ENCODE results near the gene SPEF1. TPM values are rescaled to one million over a fixed set of nuclear protein-coding genes. Genes with fewer than 3 reads are reported as not detected.

The SPEF1 gene
- total and polyA plus RNA-seq, 2 of the 4 experiments (the other 2 are of a cell fraction): 0.15 TPM; not detected in 1

- Histone ChIP-seq H3K4me3 (ENCODE audit: insufficient read depth, low read depth, low read length) (no peak overlapping the region), H3K18ac (ENCODE audit: low read depth, low read length) (no peak overlapping the region), H4K5ac (ENCODE audit: low read depth, low read length) (no peak overlapping the region), H4K20me1 (ENCODE audit: insufficient read depth, low read length) (peaks cover 14% of the 10 kb centered on the region; the same call in 1 of the 2 replicates), H2BK15ac (ENCODE audit: low read depth, low read length) (no peak overlapping the region), H3K4ac (ENCODE audit: low read depth, low read length) (no peak overlapping the region), H2AK5ac (ENCODE audit: low read depth, low read length) (no peak overlapping the region), H3K27ac (ENCODE audit: insufficient read depth, low read length) (no peak overlapping the region), H3K36me3 (ENCODE audit: control insufficient read depth, insufficient read depth, low read length) (peaks cover 9% of the 10 kb centered on the region; the same call in 1 of the 2 replicates), H2BK5ac (ENCODE audit: low read depth, low read length, poor library complexity, severe bottlenecking) (no peak overlapping the region), H3K27me3 (ENCODE audit: control insufficient read depth, insufficient read depth, low read length) (no peaks in the 10 kb centered on the region), H2BK120ac (ENCODE audit: low read depth, low read length) (no peak overlapping the region), H3K4me1 (ENCODE audit: control insufficient read depth, insufficient read depth, low read length) (no peaks in the 10 kb centered on the region; the same call in 1 of the 2 replicates), H2AFZ (replicated peaks; ENCODE audit: low read length, poor library complexity) (no peak overlapping the region), H4K91ac (ENCODE audit: insufficient read depth, low read depth, low read length) (no peak overlapping the region), H2AK9ac (replicated peaks; ENCODE audit: low read depth, low read length, poor library complexity) (no peak overlapping the region), H3K79me1 (ENCODE audit: low read depth in 1 of 2, low read length in 2 of 2) (peaks cover 3 to 20% of the 10 kb centered on the region in 2 experiments; a peak in 3 of 4 replicates), H2BK20ac (ENCODE audit: low read depth, low read length) (no peak overlapping the region), H3K14ac (replicated peaks; ENCODE audit: low read depth, low read length) (no peak overlapping the region), H3K9me1 (ENCODE audit: insufficient read depth, low read length) (peaks cover 5% of the 10 kb centered on the region), H3K9me3 (ENCODE audit: control insufficient read depth, insufficient read depth, low read length) (no peaks in the 10 kb centered on the region), H3K56ac (ENCODE audit: extremely low read depth, insufficient read depth, low read length) (no peak overlapping the region), H3K9ac (ENCODE audit: low read depth, low read length) (no peak overlapping the region), H3K4me2 (ENCODE audit: low read depth, low read length) (no peak overlapping the region), H3K23ac (ENCODE audit: low read depth, low read length) (no peak overlapping the region), H4K8ac (ENCODE audit: low read depth in 2 of 2, low read length in 2 of 2) (no peak overlapping the region)
- no peak for ATAC-seq (ENCODE audit: low read depth)
- POLR2A ChIA-PET (ENCODE audit: unreplicated experiment): no interaction called here
- no CpG with 5 or more reads among the region's 2 CpGs for WGBS, 2 experiments (ENCODE audit: extremely low coverage in 2 of 2, insufficient read length in 1 of 2)
- intact Hi-C loops (cut with micrococcal nuclease) (no loop called here), in situ Hi-C loops (cut with MboI; ENCODE audit: low sequenced_read_pairs) (no loop called here), dilution Hi-C loops (cut with HindIII; ENCODE audit: low sequenced_read_pairs, unreplicated experiment) (no loop called here)
- BruUV-seq (replicated peaks): no TSS peak
- CTCF ChIA-PET: interaction anchor here (0.8 kb wide), 1 partner anchor 10 kb away, joined by 3 read pairs; the partner anchor contains the start of gene ADISSP
- no peak for TF ChIP-seq BHLHE40 (IDR thresholded peaks at IDR 0.05; ENCODE audit: low read depth, low read length)
- TF ChIP-seq RCOR1 (IDR thresholded peaks at IDR 0.05; ENCODE audit: insufficient replicate concordance, low read length): no peak
- no peak for TF ChIP-seq NFE2L2 (IDR thresholded peaks at IDR 0.05; ENCODE audit: low read depth, low read length)
- TF ChIP-seq CTCF (conservative IDR thresholded peaks at IDR 0.05; ENCODE audit: low read depth, low read length): no peak
- TF ChIP-seq USF2 (IDR thresholded peaks at IDR 0.05; ENCODE audit: low read depth, low read length): no peak
- TF ChIP-seq RFX5 (IDR thresholded peaks at IDR 0.05; ENCODE audit: low read depth, low read length): no peak
- no peak for TF ChIP-seq ELK1 (IDR thresholded peaks at IDR 0.05; ENCODE audit: borderline replicate concordance, low read depth, low read length)
- no peak for TF ChIP-seq FOS (IDR thresholded peaks at IDR 0.05; ENCODE audit: low read depth, low read length)
- TF ChIP-seq SMC3 (IDR thresholded peaks at IDR 0.05; ENCODE audit: low read depth, low read length): no peak
- TF ChIP-seq RAD21 (IDR thresholded peaks at IDR 0.05; ENCODE audit: low read length): no peak
- TF ChIP-seq CEBPB (IDR thresholded peaks at IDR 0.05; ENCODE audit: low read depth, low read length): no peak
- no peak for TF ChIP-seq CHD1 (IDR thresholded peaks at IDR 0.05; ENCODE audit: low read depth, low read length)
- no peak for TF ChIP-seq MXI1 (IDR thresholded peaks at IDR 0.05; ENCODE audit: borderline replicate concordance, low read depth, low read length)
- no peak for TF ChIP-seq POLR2A (IDR thresholded peaks at IDR 0.05; ENCODE audit: low read depth, low read length)
- no peak for TF ChIP-seq MAFK (IDR thresholded peaks at IDR 0.05; ENCODE audit: low read depth, low read length)
- no peak for TF ChIP-seq MAZ (IDR thresholded peaks at IDR 0.05; ENCODE audit: borderline replicate concordance, low read depth, low read length)
- no peak for DNase-seq
Measured at GRCh38 chr20:3757268-3757667, 24.0 kb downstream of the SPEF1 start.

Data from IMR-90 (cell line).